MG63 (cell line): ENCODE data around the gene YARS1. TPM values are rescaled to one million over a fixed set of nuclear protein-coding genes. Genes with fewer than 3 reads are reported as not detected.
"Not testable (repeated sequence)": the region's sequence is repeated elsewhere in the genome, so short reads cannot be mapped to it uniquely, and the experiment has no call there.

ENCODE experiments used
- DNase-seq: peaks from one replicate; pipeline ENCODE4 v3.0.0-alpha.2; 2020
- H3K27me3 ChIP-seq: fragments of 250-450 bp; sonication (Bioruptor Pico); 2 replicates; pipeline ENCODE4 v1.5.1; 2020; ENCODE audit warnings: mild to moderate bottlenecking, moderate library complexity
- H3K36me3 ChIP-seq: fragments of 250-450 bp; sonication (Bioruptor Pico); 2 replicates; pipeline ENCODE4 v1.5.1; 2020; ENCODE audit warnings: mild to moderate bottlenecking, moderate library complexity
- H3K4me3 ChIP-seq: fragments of 250-450 bp; sonication (Bioruptor Pico); 2 replicates; pipeline ENCODE4 v1.5.1; 2020; ENCODE audit warnings: mild to moderate bottlenecking, moderate library complexity
- H3K9me3 ChIP-seq: fragments of 250-450 bp; sonication (Bioruptor Pico); 2 replicates; pipeline ENCODE4 v1.5.1; 2020; ENCODE audit warnings: mild to moderate bottlenecking, moderate library complexity
- total RNA-seq: library from RNA; depleted of rRNA; stranded (reverse); fragments of >200 nt; shearing (Covaris generic); gene quantifications from 2 replicates; pipeline ENCODE4 v1.2.3, GENCODE V29; 2014; ENCODE audit warnings: low replicate concordance

YARS1 gene
- total RNA-seq, 1 experiment from 2014 or later: 160 TPM

DNA sequence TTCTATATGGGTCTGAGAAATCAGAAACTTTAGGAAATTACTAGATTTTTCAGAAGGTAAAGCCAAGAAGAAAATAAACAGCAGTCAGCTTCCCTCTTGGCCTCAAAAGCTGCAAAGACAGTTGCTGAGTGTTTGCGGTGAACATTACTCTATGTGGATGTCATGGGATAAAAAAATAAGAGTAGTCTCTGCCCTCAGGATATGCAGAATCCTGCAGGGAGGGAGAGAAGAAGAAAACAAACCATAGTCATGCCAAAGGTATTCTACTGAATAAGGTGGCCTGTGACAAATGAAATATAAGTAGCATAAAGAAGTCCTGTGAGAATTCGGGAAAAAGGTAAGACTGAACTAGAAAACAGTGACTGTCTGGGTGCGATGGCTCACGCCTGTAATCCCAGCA is 19.0 kb downstream of the YARS1 start:
- H3K36me3 ChIP-seq: peaks cover 93% of the 10 kb centered on the region
- no peak overlapping the region for H3K4me3 ChIP-seq
- H3K9me3 ChIP-seq: peaks cover 6% of the 10 kb centered on the region; the same call in 1 of the 2 replicates
- no peaks in the 10 kb centered on the region for H3K27me3 ChIP-seq
- DNase-seq: no peak

DNA sequence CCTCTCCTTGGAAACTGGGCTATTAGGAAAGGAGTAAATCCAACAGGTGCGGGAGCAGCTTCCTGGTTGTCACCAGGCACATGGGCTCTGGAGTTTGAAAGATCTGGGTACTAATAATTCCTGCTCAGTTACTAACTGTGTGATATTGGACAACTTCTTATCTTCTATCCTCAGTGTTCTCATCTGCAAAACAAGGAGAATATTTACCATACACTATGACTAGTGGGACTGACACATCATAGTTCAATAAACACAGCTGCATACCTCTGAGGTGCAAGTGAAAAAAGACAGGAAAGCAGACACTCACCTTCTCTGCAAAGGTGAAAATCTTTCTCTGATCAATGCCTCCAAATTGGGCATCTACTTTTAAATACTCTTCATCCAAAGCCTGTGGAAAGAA is 19.7 kb downstream of the YARS1 start:
- Histone ChIP-seq H3K9me3 (peaks cover 6% of the 10 kb centered on the region; the same call in 1 of the 2 replicates), H3K4me3 (no peak overlapping the region), H3K36me3 (peaks cover 92% of the 10 kb centered on the region), H3K27me3 (no peaks in the 10 kb centered on the region)
- DNase-seq: no peak

DNA sequence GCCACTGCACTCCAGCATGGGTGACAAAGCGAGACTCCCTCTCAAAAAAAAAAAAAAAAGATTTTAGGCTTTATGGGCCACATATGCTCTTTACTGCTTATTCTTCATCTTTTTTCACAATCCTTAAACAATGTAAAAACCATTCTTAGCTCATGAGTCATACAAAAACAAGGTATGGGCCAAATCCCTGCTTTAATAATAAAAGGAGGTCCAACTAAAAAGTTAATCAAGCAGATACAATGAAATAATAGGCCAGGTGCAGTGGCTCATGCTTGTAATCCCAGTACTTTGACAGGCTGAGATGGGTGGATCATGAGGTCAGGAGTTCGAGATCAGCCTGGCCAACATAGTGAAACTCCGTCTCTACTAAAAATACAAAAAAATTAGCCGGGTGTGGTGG is 21.4 kb downstream of the YARS1 start:
- peaks cover 94% of the 10 kb centered on the region for H3K36me3 ChIP-seq
- not testable (repeated sequence) for H3K9me3 ChIP-seq, H3K4me3 ChIP-seq, H3K27me3 ChIP-seq
- peak; percentile 40 for DNase-seq

DNA sequence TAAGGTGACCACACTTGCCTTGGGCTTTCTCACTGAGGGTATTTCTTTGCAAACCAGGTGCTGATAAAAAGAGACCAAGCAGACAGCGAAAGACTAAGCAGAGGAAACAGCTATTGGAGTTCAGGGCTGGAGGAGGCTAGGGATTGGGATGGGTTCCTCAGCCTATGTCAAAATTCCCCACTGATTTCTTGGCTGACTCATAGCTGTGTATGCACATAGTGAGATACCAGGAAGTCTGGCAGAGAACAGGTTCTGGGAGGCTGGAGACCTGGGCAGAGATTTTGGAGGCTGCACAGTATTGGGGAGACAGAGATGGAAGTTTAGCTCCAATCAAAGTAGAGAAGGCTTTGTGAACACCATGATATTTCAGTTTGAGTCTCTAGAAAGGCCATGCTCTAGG is 25.3 kb downstream of the YARS1 start:
- peaks cover 6% of the 10 kb centered on the region; the same call in 1 of the 2 replicates for H3K9me3 ChIP-seq
- DNase-seq: peak; percentile 40
- peaks cover 92% of the 10 kb centered on the region for H3K36me3 ChIP-seq
- H3K27me3 ChIP-seq: no peaks in the 10 kb centered on the region
- H3K4me3 ChIP-seq: no peak overlapping the region

DNA sequence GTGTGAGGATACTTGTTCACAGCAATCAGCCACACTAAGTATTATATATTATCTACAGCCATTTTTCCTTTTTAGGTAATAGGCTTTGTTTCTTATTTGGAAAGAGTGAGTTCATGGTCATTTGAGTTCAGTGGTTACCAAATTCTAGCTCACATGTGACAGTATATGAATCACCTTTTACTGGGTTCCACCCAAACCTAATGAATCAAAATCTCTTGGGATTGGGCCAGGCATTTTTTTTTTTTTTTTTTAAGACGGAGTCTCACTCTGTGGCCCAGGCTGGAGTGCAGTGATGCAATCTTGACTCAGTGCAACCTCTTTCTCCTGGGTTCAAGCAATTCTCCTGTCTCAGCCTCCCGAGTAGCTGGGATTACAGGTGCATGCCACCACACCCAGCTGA is 27.8 kb downstream of the YARS1 start:
- H3K4me3 ChIP-seq, H3K9me3 ChIP-seq, H3K27me3 ChIP-seq: not testable (repeated sequence)
- peaks cover 94% of the 10 kb centered on the region for H3K36me3 ChIP-seq
- peak; percentile 28 for DNase-seq

DNA sequence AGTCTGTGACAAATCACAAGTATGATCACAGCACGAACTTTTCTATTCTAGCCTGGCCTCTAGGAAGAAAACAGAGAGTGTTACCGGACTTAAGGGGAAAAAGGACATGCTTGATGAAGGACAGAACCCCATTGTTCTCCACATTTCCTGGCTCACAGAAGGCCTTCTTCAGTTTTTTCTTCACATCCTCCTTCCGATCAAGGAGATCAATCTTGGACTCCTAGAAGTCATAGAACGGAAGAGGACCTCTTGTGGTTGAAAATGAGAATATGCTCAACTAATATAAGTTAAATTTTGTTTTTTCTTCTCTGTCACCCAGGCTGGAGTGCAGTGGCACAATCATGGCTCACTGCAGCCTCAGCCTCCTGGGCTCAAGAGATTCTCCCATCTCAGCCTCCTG is 30.3 kb downstream of the YARS1 start:
- no peak for DNase-seq
- Histone ChIP-seq H3K36me3 (peaks cover 92% of the 10 kb centered on the region), H3K4me3 (no peak overlapping the region), H3K27me3 (no peaks in the 10 kb centered on the region), H3K9me3 (no peaks in the 10 kb centered on the region)

DNA sequence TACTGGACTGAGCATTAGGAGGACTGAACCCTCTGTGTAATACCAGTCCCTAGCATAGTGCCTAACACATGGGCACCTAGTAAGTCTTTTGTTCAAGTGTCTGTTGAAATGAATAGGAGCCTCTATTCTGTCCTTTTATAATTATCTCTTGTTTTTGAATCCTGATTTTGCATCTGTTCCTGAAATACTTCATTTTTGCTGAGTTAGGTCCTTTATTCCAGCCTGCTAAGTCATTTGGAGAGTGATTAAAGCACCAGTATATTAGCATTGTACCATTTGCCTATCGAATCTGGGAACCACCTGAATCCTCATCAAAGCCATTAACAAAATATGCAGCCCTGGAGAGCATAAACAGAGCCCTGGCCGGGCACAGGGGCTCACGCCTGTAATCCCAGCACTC is 32.3 kb downstream of the YARS1 start:
- H3K9me3 ChIP-seq: no peaks in the 10 kb centered on the region

DNA sequence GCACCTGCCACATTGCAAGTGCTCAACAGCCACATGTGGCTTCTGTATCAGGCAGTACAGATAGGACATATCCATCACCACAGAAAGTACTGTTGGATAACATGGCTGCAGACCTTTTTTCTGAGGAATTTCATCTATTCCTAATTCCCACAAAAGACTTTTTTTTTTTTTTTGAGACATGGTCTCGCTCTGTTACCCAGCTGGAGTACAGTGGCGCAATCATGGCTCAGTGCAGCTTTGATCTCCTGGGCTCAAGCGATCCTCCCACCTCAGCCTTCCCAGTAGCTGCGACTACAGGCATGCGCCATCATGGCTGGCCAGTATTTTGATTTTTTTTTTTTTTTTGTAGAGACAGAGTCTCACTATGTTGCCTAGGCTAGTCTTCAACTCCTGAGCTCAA is 33.3 kb downstream of the YARS1 start:
- Histone ChIP-seq H3K36me3 (peaks cover 95% of the 10 kb centered on the region), H3K27me3 (no peaks in the 10 kb centered on the region), H3K9me3 (no peaks in the 10 kb centered on the region), H3K4me3 (no peak overlapping the region)
- DNase-seq: no peak

More for the DNA sequence above, 32.3 kb downstream of the YARS1 start:
- Histone ChIP-seq H3K36me3 (peaks cover 93% of the 10 kb centered on the region), H3K27me3 (no peaks in the 10 kb centered on the region), H3K4me3 (no peak overlapping the region)
- no peak for DNase-seq

DNA sequence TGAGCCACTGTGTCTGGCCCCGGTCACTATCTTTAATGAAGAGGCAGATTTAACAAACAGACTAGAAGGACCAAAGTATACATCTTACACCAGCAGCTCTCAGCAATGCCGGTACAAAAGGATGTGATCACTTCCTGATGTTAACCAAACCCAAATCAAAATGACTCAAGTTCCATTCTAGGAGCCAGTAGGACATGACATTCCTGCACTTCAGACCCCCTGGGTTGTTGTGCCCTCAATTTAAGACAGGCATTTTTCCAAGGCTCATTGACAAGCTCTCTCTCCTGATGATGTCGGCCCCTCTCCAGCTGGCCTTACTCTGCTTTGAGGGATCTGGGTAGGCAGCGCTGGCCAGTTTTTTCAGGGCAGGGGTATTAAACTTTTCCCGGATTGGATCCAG is 35.1 kb downstream of the YARS1 start:
- H3K9me3 ChIP-seq: no peaks in the 10 kb centered on the region
- no peak for DNase-seq
- peaks cover 90% of the 10 kb centered on the region for H3K36me3 ChIP-seq
- H3K27me3 ChIP-seq: no peaks in the 10 kb centered on the region
- H3K4me3 ChIP-seq: no peak overlapping the region

DNA sequence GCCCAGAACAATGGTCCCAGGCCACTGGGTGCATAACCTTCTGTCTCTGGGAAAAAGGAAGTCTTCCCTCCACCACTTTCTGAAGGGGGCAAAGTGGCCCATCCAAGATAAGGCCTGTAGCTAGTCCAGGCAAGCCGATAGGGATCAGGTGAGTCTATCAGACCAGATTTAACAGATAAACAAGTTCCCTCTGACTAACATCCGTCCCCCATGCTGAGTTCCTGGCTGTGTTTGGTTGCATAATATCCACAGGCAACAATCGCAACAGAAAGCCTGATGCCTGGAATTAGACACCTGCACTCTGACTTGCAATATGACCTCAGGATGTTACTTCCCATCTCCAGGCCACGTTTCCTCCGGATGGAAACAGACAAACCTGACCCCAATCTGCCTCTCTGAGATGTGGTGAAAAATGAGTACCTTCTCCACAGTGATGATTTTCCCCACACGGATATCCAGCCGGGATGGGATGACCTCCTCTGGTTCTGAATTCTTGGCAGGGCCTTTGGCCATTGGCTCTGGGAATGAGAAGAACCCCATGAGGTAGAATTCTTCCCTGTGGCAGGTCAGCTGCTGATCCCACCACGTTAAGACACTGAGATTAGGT is 36.4 kb downstream of the YARS1 start:
- Histone ChIP-seq H3K9me3 (no peaks in the 10 kb centered on the region), H3K27me3 (no peaks in the 10 kb centered on the region), H3K4me3 (no peak overlapping the region), H3K36me3 (peaks cover 90% of the 10 kb centered on the region)
- no peak for DNase-seq

DNA sequence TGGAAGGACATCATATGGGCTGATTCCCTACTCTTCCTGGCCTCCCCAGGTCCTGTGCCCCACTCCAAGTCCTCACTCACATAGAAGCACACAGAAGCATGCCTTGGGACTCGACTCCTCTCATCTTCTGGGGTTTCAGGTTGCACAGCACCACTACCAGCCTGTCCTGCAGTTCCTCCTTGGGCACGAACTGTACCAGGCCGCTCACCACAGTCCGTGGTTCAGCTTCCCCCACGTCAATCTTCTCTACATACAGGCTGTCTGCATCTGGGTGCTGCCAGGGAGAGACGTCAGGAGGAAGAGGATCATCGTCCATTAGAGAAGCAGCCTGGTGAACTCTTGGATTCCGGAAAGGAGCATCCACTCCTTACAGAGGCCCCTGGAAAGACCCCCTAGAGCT is 37.2 kb downstream of the YARS1 start:
- Histone ChIP-seq H3K9me3 (no peaks in the 10 kb centered on the region), H3K36me3 (peaks cover 91% of the 10 kb centered on the region), H3K27me3 (no peaks in the 10 kb centered on the region), H3K4me3 (no peak overlapping the region)
- no peak for DNase-seq

DNA sequence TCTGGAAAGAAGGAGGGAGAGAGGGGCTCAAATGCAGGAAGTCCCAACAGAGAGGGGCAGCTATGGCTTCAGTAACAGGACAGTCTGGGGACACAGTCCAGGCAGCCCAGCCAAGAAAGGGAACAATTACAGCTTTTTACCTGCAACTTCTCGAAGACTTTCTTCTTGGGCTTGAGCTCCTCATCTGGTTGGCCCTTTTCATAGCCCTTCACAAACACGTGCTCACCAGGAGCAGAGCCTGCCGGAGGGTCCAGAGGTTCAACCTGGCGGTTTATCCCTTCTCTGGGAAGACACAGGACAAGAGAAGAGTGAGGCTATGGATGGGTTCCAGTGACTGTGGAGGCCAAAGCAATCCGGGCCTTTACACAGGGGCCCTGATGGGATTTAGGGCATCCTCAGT is 37.9 kb downstream of the YARS1 start:
- Histone ChIP-seq H3K4me3 (no peak overlapping the region), H3K9me3 (no peaks in the 10 kb centered on the region), H3K36me3 (peaks cover 91% of the 10 kb centered on the region), H3K27me3 (no peaks in the 10 kb centered on the region)
- DNase-seq: no peak

DNA sequence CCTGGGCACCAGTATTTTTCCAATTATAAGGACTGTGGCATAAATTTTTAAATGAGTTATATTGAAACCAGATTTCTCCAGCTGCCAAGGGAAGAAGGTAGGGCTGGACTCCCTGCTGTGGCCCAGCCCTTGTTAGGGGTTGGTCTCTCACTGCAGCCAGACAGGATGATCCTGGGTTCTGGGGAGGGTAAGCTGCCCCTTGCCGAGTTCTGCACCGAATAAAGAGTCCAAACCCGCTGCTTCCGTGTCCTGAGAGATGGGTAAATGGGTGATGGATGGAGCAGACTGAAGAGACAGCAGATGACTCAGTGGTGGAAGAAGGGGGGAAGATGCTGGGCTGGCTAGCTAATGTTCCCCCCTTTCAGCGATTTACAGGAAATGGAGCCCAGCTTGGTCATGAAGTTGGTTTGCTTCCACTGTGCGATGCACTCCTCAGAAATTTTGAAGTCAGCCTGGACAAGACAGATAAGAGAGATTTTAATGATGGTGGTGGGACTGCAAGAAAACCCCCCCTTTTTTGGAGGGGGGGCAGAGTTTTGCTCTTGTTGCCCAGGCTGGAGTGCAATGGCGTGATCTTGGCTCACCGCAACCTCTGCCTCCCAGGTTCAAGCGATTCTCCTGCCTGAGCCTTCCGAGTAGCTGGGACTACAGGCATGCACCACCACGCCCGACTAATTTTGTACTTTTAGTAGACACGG is 41.4 kb downstream of the YARS1 start:
- H3K4me3 ChIP-seq: no peak overlapping the region
- peak; percentile 33 for DNase-seq
- H3K27me3 ChIP-seq: no peaks in the 10 kb centered on the region
- peaks cover 78% of the 10 kb centered on the region for H3K36me3 ChIP-seq
- H3K9me3 ChIP-seq: no peaks in the 10 kb centered on the region

DNA sequence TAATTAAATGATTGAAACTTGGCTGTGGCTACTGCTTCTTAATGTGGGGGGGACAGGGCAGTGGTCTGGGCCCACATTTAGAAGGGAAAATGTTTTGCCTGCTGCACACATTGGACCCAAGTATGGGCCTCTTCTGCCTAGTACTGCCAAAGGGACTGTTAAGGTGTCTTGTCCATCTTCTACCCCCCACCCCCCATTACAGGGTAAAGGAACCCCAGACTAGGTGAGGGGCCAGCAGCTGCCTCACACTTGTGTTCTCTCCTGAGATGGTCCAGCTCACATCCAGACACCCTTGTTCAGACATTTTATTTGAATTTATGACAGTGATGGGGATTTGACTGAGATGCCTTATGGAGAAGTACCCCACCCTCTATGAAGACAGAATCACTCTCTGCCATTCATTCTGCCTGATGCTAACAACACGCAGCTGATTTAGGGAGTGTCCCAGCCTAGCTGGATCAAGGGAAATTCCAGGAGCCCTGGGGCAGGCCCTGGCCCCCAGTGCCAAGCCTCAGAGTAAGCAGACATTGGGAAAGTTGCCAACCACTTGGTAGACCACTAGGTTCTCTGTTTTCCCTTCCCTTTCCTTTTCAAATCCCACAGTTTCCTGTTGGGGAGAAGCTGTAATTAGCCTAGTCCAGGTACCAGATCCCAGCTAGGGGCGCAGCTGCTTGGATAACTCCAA is 42.1 kb downstream of the YARS1 start:
- H3K9me3 ChIP-seq: no peaks in the 10 kb centered on the region
- H3K36me3 ChIP-seq: peaks cover 71% of the 10 kb centered on the region
- DNase-seq: peak; percentile 66
- no peak overlapping the region for H3K4me3 ChIP-seq
- H3K27me3 ChIP-seq: no peaks in the 10 kb centered on the region

DNA sequence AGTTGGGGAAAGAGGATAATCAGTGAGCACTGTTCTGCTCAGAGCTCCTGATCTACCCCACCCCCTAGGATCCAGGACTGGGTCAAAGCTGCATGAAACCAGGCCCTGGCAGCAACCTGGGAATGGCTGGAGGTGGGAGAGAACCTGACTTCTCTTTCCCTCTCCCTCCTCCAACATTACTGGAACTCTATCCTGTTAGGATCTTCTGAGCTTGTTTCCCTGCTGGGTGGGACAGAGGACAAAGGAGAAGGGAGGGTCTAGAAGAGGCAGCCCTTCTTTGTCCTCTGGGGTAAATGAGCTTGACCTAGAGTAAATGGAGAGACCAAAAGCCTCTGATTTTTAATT is 42.7 kb downstream of the YARS1 start:
- H3K27me3 ChIP-seq: no peaks in the 10 kb centered on the region
- peaks cover 65% of the 10 kb centered on the region for H3K36me3 ChIP-seq
- no peak overlapping the region for H3K4me3 ChIP-seq
- H3K9me3 ChIP-seq: no peaks in the 10 kb centered on the region
- DNase-seq: no peak

DNA sequence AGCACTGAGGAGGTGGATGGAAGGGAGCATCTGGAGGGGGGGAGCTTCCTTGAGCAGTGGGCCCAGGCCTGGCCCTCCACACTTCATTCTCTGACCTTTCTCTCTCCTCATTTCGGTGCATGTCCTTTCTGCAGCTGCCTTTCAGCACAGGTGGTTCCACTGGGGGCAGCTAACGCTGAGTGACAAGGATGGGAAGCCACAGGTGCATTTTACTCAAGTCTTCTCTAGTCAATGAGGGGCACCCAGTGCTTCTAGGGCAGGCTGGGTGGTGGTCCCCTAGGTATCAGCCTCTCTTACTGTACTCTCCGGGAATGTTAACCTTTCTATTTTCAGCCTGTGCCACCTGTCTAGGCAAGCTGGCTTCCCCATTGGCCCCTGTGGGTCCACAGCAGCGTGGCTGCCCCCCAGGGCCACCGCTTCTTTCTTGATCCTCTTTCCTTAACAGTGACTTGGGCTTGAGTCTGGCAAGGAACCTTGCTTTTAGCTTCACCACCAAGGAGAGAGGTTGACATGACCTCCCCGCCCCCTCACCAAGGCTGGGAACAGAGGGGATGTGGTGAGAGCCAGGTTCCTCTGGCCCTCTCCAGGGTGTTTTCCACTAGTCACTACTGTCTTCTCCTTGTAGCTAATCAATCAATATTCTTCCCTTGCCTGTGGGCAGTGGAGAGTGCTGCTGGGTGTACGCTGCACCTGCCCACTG is 43.2 kb downstream of the YARS1 start:
- H3K4me3 ChIP-seq: no peak overlapping the region
- H3K36me3 ChIP-seq: peaks cover 62% of the 10 kb centered on the region
- no peaks in the 10 kb centered on the region for H3K27me3 ChIP-seq
- no peaks in the 10 kb centered on the region for H3K9me3 ChIP-seq
- DNase-seq: no peak

DNA sequence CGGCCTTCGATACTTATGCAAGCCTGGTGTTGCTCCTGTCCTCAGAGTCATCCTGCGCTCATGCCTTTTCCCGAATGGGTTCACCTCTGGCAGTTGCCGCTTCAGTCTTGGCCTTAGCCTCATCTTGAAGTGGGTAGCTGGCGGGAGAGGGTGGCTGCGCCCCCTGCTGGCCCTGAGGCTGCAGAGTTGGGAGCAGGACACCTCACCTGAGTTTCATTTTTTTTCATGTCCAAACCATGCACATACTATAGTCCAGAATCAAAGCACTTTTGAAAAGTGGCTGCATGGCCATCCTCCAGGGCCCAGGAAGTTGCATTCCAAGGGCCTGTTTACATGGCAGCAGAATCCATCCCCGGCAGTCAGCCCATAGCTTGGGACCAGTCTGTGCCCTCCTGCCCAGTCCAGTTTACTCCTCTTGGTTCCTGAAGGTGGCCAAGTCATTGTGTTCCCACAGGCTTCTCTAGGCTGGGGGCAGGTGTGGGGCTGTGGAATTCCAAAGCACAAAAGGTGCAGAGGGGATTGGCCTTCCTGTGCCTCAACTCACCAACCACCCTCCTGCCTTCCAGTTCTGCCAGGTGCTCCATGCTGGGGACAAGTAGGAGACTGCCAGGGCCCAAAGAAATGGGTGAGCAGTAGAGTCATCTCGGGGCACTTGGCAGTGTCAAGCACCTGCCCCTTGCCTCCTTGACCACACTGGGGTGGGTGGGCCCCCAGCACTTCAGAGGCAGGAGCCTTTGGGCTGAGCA is 44.0 kb downstream of the YARS1 start:
- peak; percentile 71 for DNase-seq
- no peaks in the 10 kb centered on the region for H3K27me3 ChIP-seq
- peaks cover 60% of the 10 kb centered on the region for H3K36me3 ChIP-seq
- no peak overlapping the region for H3K4me3 ChIP-seq
- H3K9me3 ChIP-seq: no peaks in the 10 kb centered on the region
